Germinal center (tissue), 1 donor: Measurements from ENCODE around the gene RNF113B.

Experiments used
- DNase-seq: peaks from one replicate; pipeline ENCODE4 v3.0.0; 2012; ENCODE audit warnings: mixed read lengths, low spot score

RNF113B gene

GRCh38 chr13:98203646-98204326 lies 26.7 kb upstream of the RNF113B start:
- no peak for DNase-seq

GRCh38 chr13:98201984-98202383 lies 24.9 kb upstream of the RNF113B start:
- no peak for DNase-seq

- no peak for DNase-seq
These were observed 24.1 kb upstream of the RNF113B start for GRCh38 chr13:98201189-98201588.

GRCh38 chr13:98200211-98200878 lies 23.3 kb upstream of the RNF113B start:
- no peak for DNase-seq

GRCh38 chr13:98199480-98199879 lies 22.4 kb upstream of the RNF113B start:
- DNase-seq: no peak

GRCh38 chr13:98198683-98199082 lies 21.6 kb upstream of the RNF113B start:
- no peak for DNase-seq

- no peak for DNase-seq
These were observed 18.2 kb upstream of the RNF113B start for GRCh38 chr13:98195054-98195791.

GRCh38 chr13:98192008-98192407 lies 14.9 kb upstream of the RNF113B start:
- no peak for DNase-seq

GRCh38 chr13:98190889-98191444 lies 13.9 kb upstream of the RNF113B start:
- DNase-seq: no peak

- DNase-seq: no peak
These were observed 12.9 kb upstream of the RNF113B start for GRCh38 chr13:98189841-98190505.

GRCh38 chr13:98188544-98189166 lies 11.6 kb upstream of the RNF113B start:
- no peak for DNase-seq

- no peak for DNase-seq
These were observed 10.8 kb upstream of the RNF113B start for GRCh38 chr13:98187965-98188261.

- DNase-seq: no peak
These were observed 10.3 kb upstream of the RNF113B start for GRCh38 chr13:98187155-98187964.

- no peak for DNase-seq
These were observed 7.7 kb upstream of the RNF113B start for GRCh38 chr13:98184792-98185191.

GRCh38 chr13:98182589-98182988 lies 5.5 kb upstream of the RNF113B start:
- no peak for DNase-seq

GRCh38 chr13:98182153-98182552 lies 5.1 kb upstream of the RNF113B start:
- DNase-seq: no peak

GRCh38 chr13:98181111-98181815 lies 4.2 kb upstream of the RNF113B start:
- DNase-seq: no peak

GRCh38 chr13:98180092-98180491 lies 3.0 kb upstream of the RNF113B start:
- no peak for DNase-seq

- no peak for DNase-seq
These were observed 1.2 kb downstream of the RNF113B start for GRCh38 chr13:98175823-98176222.

GRCh38 chr13:98175043-98175442 lies 2.0 kb downstream of the RNF113B start:
- no peak for DNase-seq

- no peak for DNase-seq
These were observed 2.8 kb downstream of the RNF113B start for GRCh38 chr13:98174307-98174706.
